HAP-1 (cell line): Measurements from ENCODE around the gene TAF1B.
A peak's percentile ranks its signal among the peaks of the same experiment; 100 is the strongest.
"Not testable (repeated sequence)": the region's sequence is repeated elsewhere in the genome, so short reads cannot be mapped to it uniquely, and the experiment has no call there.

ENCODE experiments used
- DNase-seq, 2 experiments: peaks; one replicate each; pipeline ENCODE4 v3.0.0-alpha.2; 2016 to 2020; ENCODE audit warnings: low spot score in 2 of 2
- H3K27me3 ChIP-seq: fragments of 250-450 bp; sonication (Bioruptor Pico); 2 replicates; pipeline ENCODE4 v1.5.1; 2020; ENCODE audit warnings: low read depth, mild to moderate bottlenecking, moderate library complexity
- H3K36me3 ChIP-seq: fragments of 250-450 bp; sonication (Bioruptor Pico); replicated peaks from 2 replicates; pipeline ENCODE4 v1.5.1; 2020; ENCODE audit warnings: mild to moderate bottlenecking
- H3K4me1 ChIP-seq: fragments of 250-450 bp; sonication (Bioruptor Pico); 2 replicates; pipeline ENCODE4 v1.5.1; 2020; ENCODE audit warnings: mild to moderate bottlenecking
- H3K4me3 ChIP-seq: fragments of 250-450 bp; sonication (Bioruptor Pico); 2 replicates; pipeline ENCODE4 v1.5.1; 2020; ENCODE audit warnings: mild to moderate bottlenecking, moderate library complexity
- H3K9me3 ChIP-seq: fragments of 250-450 bp; sonication (Bioruptor Pico); 2 replicates; pipeline ENCODE4 v1.5.1; 2020; ENCODE audit warnings: mild to moderate bottlenecking, moderate library complexity
- in situ Hi-C: fragments of 300-500 bp; cut with MboI; formaldehyde crosslinking; loops from 3 replicates; pipeline ENCODE4 v1.14.3; 2020; ENCODE audit warnings: low sequenced_read_pairs, inconsistent platforms, mixed read lengths

Gene TAF1B

GRCh38 chr2:9847140-9847539, 3.9 kb downstream of the TAF1B start:
- Histone ChIP-seq H3K4me1 (peaks cover 23% of the 10 kb centered on the region), H3K9me3 (no peaks in the 10 kb centered on the region), H3K27me3 (no peaks in the 10 kb centered on the region), H3K36me3 (peaks cover 61% of the 10 kb centered on the region), H3K4me3 (no peak overlapping the region)
- in situ Hi-C loops, result loop anchor here (25.0 kb wide), 1 partner anchor 115 kb away; the partner anchor contains the start of gene GRHL1
- DNase-seq, result no peak

GRCh38 chr2:9852881-9853280, 9.6 kb downstream of the TAF1B start:
- Histone ChIP-seq H3K36me3 (peaks cover 87% of the 10 kb centered on the region), H3K9me3 (0 out of 2 replicates have a peak, but pooled peaks cover 7% of the 10 kb centered on the region), H3K4me1 (peaks cover 12% of the 10 kb centered on the region), H3K4me3 (no peak overlapping the region), H3K27me3 (no peaks in the 10 kb centered on the region)
- in situ Hi-C loops, result no loop called here
- no peak for DNase-seq

GRCh38 chr2:9857814-9858729, 14.8 kb downstream of the TAF1B start:
- in situ Hi-C loops, result no loop called here
- Histone ChIP-seq H3K27me3 (no peaks in the 10 kb centered on the region), H3K9me3 (peaks cover 22% of the 10 kb centered on the region), H3K4me1 (no peaks in the 10 kb centered on the region), H3K36me3 (peaks cover 58% of the 10 kb centered on the region), H3K4me3 (no peak overlapping the region)
- DNase-seq, result no peak

- H3K9me3 ChIP-seq, result peaks cover 22% of the 10 kb centered on the region
- in situ Hi-C loops, result no loop called here
- no peak overlapping the region for H3K4me3 ChIP-seq
- DNase-seq, result no peak
- no peaks in the 10 kb centered on the region for H3K27me3 ChIP-seq
- no peaks in the 10 kb centered on the region for H3K4me1 ChIP-seq
- peaks cover 56% of the 10 kb centered on the region for H3K36me3 ChIP-seq
Measured at GRCh38 chr2:9858730-9859068, 15.4 kb downstream of the TAF1B start.

GRCh38 chr2:9860922-9861580, 17.8 kb downstream of the TAF1B start:
- H3K27me3 ChIP-seq, H3K4me1 ChIP-seq, in situ Hi-C loops, H3K4me3 ChIP-seq, DNase-seq: not testable (repeated sequence)
- peaks cover 32% of the 10 kb centered on the region for H3K36me3 ChIP-seq
- peaks cover 22% of the 10 kb centered on the region for H3K9me3 ChIP-seq

- Histone ChIP-seq H3K27me3 (no peaks in the 10 kb centered on the region), H3K36me3 (peaks cover 6% of the 10 kb centered on the region), H3K4me1 (no peaks in the 10 kb centered on the region), H3K9me3 (no peaks in the 10 kb centered on the region; the same call in 1 of the 2 replicates), H3K4me3 (no peak overlapping the region)
- no peak for DNase-seq
- in situ Hi-C loops, result no loop called here
Measured at GRCh38 chr2:9867881-9868280, 24.6 kb downstream of the TAF1B start.

- no peak for DNase-seq
- Histone ChIP-seq H3K4me1 (no peaks in the 10 kb centered on the region), H3K27me3 (no peaks in the 10 kb centered on the region), H3K36me3 (peaks cover 32% of the 10 kb centered on the region), H3K9me3 (no peaks in the 10 kb centered on the region), H3K4me3 (no peak overlapping the region)
- in situ Hi-C loops, result no loop called here
Measured at GRCh38 chr2:9873337-9873736, 30.1 kb downstream of the TAF1B start.

- Histone ChIP-seq H3K9me3 (no peaks in the 10 kb centered on the region), H3K27me3 (no peaks in the 10 kb centered on the region), H3K4me1 (no peaks in the 10 kb centered on the region), H3K4me3 (no peak overlapping the region), H3K36me3 (peaks cover 32% of the 10 kb centered on the region)
- no peak for DNase-seq
- in situ Hi-C loops, result no loop called here
Measured at GRCh38 chr2:9877026-9877425, 33.8 kb downstream of the TAF1B start.

GRCh38 chr2:9877726-9878125, 34.5 kb downstream of the TAF1B start:
- H3K4me3 ChIP-seq, result no peak overlapping the region
- peak in 1 of 2 experiments; percentile 16 for DNase-seq
- no peaks in the 10 kb centered on the region for H3K27me3 ChIP-seq
- H3K4me1 ChIP-seq, result no peaks in the 10 kb centered on the region
- in situ Hi-C loops, result no loop called here
- H3K9me3 ChIP-seq, result no peaks in the 10 kb centered on the region
- peaks cover 32% of the 10 kb centered on the region for H3K36me3 ChIP-seq

GRCh38 chr2:9879455-9880194, 36.4 kb downstream of the TAF1B start:
- no peak for DNase-seq
- H3K4me1 ChIP-seq, result no peaks in the 10 kb centered on the region
- in situ Hi-C loops, result no loop called here

GRCh38 chr2:9883897-9884296, 40.6 kb downstream of the TAF1B start:
- Histone ChIP-seq H3K9me3 (no peaks in the 10 kb centered on the region), H3K4me3 (no peak overlapping the region), H3K27me3 (no peaks in the 10 kb centered on the region), H3K36me3 (peaks cover 5% of the 10 kb centered on the region; the same call in 1 of the 2 replicates), H3K4me1 (no peaks in the 10 kb centered on the region; the same call in none of the 2 replicates)
- no peak for DNase-seq
- in situ Hi-C loops, result no loop called here

More at GRCh38 chr2:9879455-9880194, 36.4 kb downstream of the TAF1B start:
- Histone ChIP-seq H3K9me3 (no peaks in the 10 kb centered on the region), H3K36me3 (peaks cover 31% of the 10 kb centered on the region), H3K27me3 (no peaks in the 10 kb centered on the region), H3K4me3 (no peak overlapping the region)

GRCh38 chr2:9884436-9884835, 41.2 kb downstream of the TAF1B start:
- peaks cover 4% of the 10 kb centered on the region for H3K4me1 ChIP-seq
- H3K27me3 ChIP-seq, result no peaks in the 10 kb centered on the region
- no peaks in the 10 kb centered on the region for H3K9me3 ChIP-seq
- in situ Hi-C loops, result no loop called here
- no peak overlapping the region for H3K4me3 ChIP-seq
- peaks cover 5% of the 10 kb centered on the region; the same call in 1 of the 2 replicates for H3K36me3 ChIP-seq
- no peak for DNase-seq

- peaks cover 10% of the 10 kb centered on the region for H3K4me1 ChIP-seq
- in situ Hi-C loops, result no loop called here
- H3K36me3 ChIP-seq, result peaks cover 5% of the 10 kb centered on the region; the same call in 1 of the 2 replicates
- no peak for DNase-seq
- H3K27me3 ChIP-seq, result no peaks in the 10 kb centered on the region
- H3K9me3 ChIP-seq, result no peaks in the 10 kb centered on the region
- no peak overlapping the region for H3K4me3 ChIP-seq
Measured at GRCh38 chr2:9885036-9885684, 41.9 kb downstream of the TAF1B start.
